Fibroblast of mammary gland (primary cell): ENCODE data around the gene LPP.

Source experiments
- DNase-seq: peaks from one replicate; pipeline ENCODE4 v3.0.0-alpha.2; 2010; ENCODE audit warnings: low read depth
- H3K4me3 ChIP-seq: 2 replicates; pipeline ENCODE4 v1.5.1; 2011; ENCODE audit warnings: low read depth, mild to moderate bottlenecking, low read length, moderate library complexity; ENCODE audit not compliant: control insufficient read depth
- TF ChIP-seq, protein P1 (sequence below): conservative IDR thresholded peaks from 2 replicates; pipeline ENCODE4 v1.5.1; 2011; ENCODE audit warnings: low read depth, low read length, inconsistent platforms; ENCODE audit not compliant: control insufficient read depth, insufficient read depth

LPP gene

GRCh38 chr3:188211476-188211875, 57.5 kb downstream of the LPP start:
- DNase-seq, result peak; percentile 63
- no peak overlapping the region for H3K4me3 ChIP-seq
- TF ChIP-seq, protein P1, sequence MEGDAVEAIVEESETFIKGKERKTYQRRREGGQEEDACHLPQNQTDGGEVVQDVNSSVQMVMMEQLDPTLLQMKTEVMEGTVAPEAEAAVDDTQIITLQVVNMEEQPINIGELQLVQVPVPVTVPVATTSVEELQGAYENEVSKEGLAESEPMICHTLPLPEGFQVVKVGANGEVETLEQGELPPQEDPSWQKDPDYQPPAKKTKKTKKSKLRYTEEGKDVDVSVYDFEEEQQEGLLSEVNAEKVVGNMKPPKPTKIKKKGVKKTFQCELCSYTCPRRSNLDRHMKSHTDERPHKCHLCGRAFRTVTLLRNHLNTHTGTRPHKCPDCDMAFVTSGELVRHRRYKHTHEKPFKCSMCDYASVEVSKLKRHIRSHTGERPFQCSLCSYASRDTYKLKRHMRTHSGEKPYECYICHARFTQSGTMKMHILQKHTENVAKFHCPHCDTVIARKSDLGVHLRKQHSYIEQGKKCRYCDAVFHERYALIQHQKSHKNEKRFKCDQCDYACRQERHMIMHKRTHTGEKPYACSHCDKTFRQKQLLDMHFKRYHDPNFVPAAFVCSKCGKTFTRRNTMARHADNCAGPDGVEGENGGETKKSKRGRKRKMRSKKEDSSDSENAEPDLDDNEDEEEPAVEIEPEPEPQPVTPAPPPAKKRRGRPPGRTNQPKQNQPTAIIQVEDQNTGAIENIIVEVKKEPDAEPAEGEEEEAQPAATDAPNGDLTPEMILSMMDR, result no peak

DNA sequence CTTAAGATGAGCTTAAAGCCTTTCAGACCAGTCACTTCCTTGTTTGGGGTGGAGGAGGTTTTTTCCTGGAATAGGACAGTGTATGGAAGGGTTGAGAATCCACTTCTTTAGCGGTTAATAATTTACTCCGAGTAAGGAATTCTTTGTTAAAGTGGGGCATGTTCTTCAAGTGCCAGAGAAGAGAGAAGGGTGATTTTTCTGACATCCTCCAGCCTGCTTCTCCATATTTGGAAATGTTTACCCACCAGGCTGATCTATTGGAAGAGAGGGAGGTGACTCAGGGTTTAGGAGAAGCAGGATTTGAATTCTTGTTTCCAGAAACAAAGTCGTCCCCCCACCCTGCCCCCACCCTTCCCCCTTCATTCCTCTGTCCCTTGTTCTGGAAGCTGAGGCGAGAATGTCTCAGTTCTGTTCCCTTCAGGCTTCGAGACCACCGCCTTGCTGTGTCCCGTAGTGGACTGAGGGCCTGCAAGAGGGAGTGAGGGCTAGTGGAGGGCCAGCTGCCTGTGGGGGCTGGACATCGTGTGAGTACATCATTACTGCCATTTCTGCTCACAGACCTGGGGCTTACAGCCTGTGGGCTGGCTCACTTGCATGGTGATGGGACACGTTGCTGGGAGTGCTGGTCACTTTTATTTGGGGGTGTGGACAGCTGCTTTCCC, 58.5 kb downstream of the LPP start:
- H3K4me3 ChIP-seq, result no peak overlapping the region
- peak; percentile 75 for DNase-seq
- TF ChIP-seq, protein P1, result no peak

GRCh38 chr3:188214442-188214841, 60.5 kb downstream of the LPP start:
- no peak for DNase-seq
- TF ChIP-seq, protein P1, result no peak
- no peak overlapping the region for H3K4me3 ChIP-seq

- DNase-seq, result no peak
- TF ChIP-seq, protein P1, result no peak
- no peak overlapping the region for H3K4me3 ChIP-seq
Observed at GRCh38 chr3:188215129-188215528, 61.2 kb downstream of the LPP start.

DNA sequence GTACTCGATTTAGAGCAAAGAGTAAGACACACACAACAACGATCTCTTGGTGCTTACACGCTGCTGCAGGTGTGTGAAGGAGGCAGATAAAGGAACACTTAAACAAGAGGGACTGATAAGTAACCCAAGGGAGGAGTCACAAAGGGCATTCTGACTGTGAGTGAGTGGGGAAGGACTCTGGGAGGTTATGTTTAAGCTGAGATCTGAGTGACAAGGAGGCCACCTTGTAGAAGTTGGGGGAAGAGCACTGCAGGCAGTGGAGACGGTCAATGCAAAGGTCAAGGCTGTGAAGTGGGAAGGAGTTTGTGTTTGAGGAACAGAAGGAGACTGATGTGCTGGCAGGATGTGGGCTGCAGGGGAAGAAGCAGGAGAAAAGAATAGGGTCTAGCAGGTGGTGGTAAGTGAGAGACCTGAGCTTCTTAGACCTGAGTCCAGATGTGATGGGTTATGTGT, 63.1 kb downstream of the LPP start:
- no peak overlapping the region for H3K4me3 ChIP-seq
- TF ChIP-seq, protein P1, result no peak
- no peak for DNase-seq

- TF ChIP-seq, protein P1, result no peak
- DNase-seq, result no peak
- H3K4me3 ChIP-seq, result no peak overlapping the region
Observed at GRCh38 chr3:188217726-188218125, 63.8 kb downstream of the LPP start.
